ENCODE measurements around the gene AGER.

The AGER gene

DNA sequence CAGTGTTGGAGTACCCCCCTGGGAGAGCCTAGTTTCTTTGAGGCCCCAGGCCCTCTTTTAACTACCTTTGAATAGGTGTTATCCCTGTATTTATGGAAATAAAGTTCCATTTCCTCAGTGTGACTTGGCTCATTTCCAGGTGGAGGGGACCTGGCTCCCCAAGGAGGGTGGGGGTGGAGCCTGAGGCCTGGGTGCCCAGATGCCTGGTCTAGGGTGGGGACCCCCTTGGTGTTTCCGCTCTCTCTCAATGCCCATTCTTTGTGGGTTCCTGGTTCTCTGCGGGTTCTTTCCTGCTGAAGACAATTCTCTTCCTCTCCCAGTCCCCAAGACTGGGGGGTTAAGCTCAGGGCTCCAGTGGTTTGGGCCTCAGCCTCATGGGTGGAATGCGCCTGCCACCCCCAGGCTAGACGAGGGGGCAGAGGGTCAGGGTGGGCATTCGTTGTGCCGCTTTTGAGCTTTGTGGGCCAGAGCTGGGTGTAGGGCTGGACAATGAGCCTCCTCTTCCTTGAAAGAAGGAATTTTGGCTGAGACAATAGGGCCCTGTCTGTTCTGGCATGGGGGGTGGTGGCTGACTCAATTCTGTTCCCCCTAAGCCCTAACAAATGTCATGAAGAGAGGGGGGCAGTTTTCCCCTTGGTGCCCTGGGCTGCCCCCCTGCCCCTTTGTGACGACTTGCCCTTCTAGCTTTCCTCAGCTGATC is 20.3 kb downstream of the AGER start:
- ChIA-PET POLR2A (interaction anchor here (3.1 kb wide), 1 partner anchor 13 kb away, joined by 19 read pairs; the partner anchor contains the start of gene AGPAT1), CTCF (no interaction called here)
- no peak for TF ChIP-seq BHLHE40 (IDR thresholded peaks at IDR 0.05; ENCODE audit: borderline replicate concordance)
- no peak for TF ChIP-seq LEF1 (IDR thresholded peaks at IDR 0.05; ENCODE audit: borderline replicate concordance)
- TF ChIP-seq FOXA1 (IDR thresholded peaks at IDR 0.05), result no peak
- TF ChIP-seq L3MBTL2 (conservative IDR thresholded peaks at IDR 0.05), result no peak
- no peak for TF ChIP-seq FOXM1 (IDR thresholded peaks at IDR 0.05; ENCODE audit: borderline replicate concordance)
- TF ChIP-seq NFRKB (IDR thresholded peaks at IDR 0.05), result no peak
- TF ChIP-seq ZNF384 (IDR thresholded peaks at IDR 0.05), result no peak
- no peak for TF ChIP-seq SP1 (IDR thresholded peaks at IDR 0.05)
- TF ChIP-seq SUZ12 (IDR thresholded peaks at IDR 0.05), result no peak
- no peak for TF ChIP-seq CTBP1 (IDR thresholded peaks at IDR 0.05; ENCODE audit: borderline replicate concordance)
- TF ChIP-seq TARDBP (IDR thresholded peaks at IDR 0.05), result no peak
- no peak for TF ChIP-seq ELF4 (IDR thresholded peaks at IDR 0.05)
- no peak for TF ChIP-seq HDGF (IDR thresholded peaks at IDR 0.05; ENCODE audit: borderline replicate concordance)
- DNase-seq (ENCODE audit: extremely low spot score), result no peak

DNA sequence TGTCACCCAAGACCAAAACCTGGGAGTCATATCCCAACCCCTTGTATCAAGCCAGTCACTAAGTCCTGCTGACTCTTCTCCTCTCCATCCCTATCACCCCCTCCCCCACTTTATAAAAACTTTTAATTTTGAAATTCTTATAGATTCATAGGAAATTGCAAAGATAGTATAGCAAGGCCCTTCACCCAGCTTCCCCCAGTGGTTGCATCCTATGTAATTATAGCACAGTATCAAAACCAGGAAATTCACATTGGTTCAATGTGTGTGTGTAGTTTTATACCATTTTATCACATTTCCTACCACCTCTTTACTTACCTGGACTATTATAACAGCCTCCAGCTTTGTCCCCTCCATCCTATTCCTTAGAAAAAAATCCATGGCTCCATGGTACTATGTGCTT is 26.0 kb downstream of the AGER start:
- no peak for DNase-seq (ENCODE audit: extremely low spot score)
- POLR2A ChIA-PET, result interaction anchor here (1.3 kb wide), 1 partner anchor 19 kb away, joined by 3 read pairs; no protein-coding TSS in a partner anchor
- CTCF ChIA-PET, result no interaction called here
- TF ChIP-seq ELF4 (IDR thresholded peaks at IDR 0.05) (no peak), PKNOX1 (IDR thresholded peaks at IDR 0.05) (no peak), LEF1 (IDR thresholded peaks at IDR 0.05; ENCODE audit: borderline replicate concordance) (no peak), FOXA1 (IDR thresholded peaks at IDR 0.05) (no peak), SP1 (IDR thresholded peaks at IDR 0.05) (no peak), CTBP1 (IDR thresholded peaks at IDR 0.05; ENCODE audit: borderline replicate concordance) (no peak), TARDBP (IDR thresholded peaks at IDR 0.05) (no peak), BHLHE40 (IDR thresholded peaks at IDR 0.05; ENCODE audit: borderline replicate concordance) (no peak), ARNT (IDR thresholded peaks at IDR 0.05) (no peak), NFRKB (IDR thresholded peaks at IDR 0.05) (no peak), HDGF (IDR thresholded peaks at IDR 0.05; ENCODE audit: borderline replicate concordance) (no peak), L3MBTL2 (conservative IDR thresholded peaks at IDR 0.05) (no peak)

GRCh38 chr6:32156891-32157290 is 27.2 kb downstream of the AGER start:
- DNase-seq (ENCODE audit: extremely low spot score), result no peak
- TF ChIP-seq BHLHE40 (IDR thresholded peaks at IDR 0.05; ENCODE audit: borderline replicate concordance) (no peak), FOXA1 (IDR thresholded peaks at IDR 0.05) (no peak), PKNOX1 (IDR thresholded peaks at IDR 0.05) (no peak), FOXM1 (IDR thresholded peaks at IDR 0.05; ENCODE audit: borderline replicate concordance) (no peak), FOXK2 (IDR thresholded peaks at IDR 0.05) (no peak), NFRKB (IDR thresholded peaks at IDR 0.05) (no peak), CTBP1 (IDR thresholded peaks at IDR 0.05; ENCODE audit: borderline replicate concordance) (no peak), TARDBP (IDR thresholded peaks at IDR 0.05) (no peak)
- POLR2A ChIA-PET, result no interaction called here
- CTCF ChIA-PET, result no interaction called here

- no peak for TF ChIP-seq ARNT (IDR thresholded peaks at IDR 0.05)
- peak; percentile 55 for TF ChIP-seq L3MBTL2 (conservative IDR thresholded peaks at IDR 0.05)
- CTCF ChIA-PET, result interaction anchor here (0.6 kb wide), 1 partner anchor 8 kb away, joined by 3 read pairs; no protein-coding TSS in a partner anchor
- POLR2A ChIA-PET, result interaction anchor here (0.7 to 1.2 kb wide), 5 partner anchors 22 to 348 kb away, joined by 3 to 7 read pairs (median 3); partner anchors contain the start of genes AGPAT1, ATF6B and LSM2
- peak; percentile 72 for DNase-seq (ENCODE audit: extremely low spot score)
Observed at GRCh38 chr6:32154514-32155161, 29.4 kb downstream of the AGER start.

DNA sequence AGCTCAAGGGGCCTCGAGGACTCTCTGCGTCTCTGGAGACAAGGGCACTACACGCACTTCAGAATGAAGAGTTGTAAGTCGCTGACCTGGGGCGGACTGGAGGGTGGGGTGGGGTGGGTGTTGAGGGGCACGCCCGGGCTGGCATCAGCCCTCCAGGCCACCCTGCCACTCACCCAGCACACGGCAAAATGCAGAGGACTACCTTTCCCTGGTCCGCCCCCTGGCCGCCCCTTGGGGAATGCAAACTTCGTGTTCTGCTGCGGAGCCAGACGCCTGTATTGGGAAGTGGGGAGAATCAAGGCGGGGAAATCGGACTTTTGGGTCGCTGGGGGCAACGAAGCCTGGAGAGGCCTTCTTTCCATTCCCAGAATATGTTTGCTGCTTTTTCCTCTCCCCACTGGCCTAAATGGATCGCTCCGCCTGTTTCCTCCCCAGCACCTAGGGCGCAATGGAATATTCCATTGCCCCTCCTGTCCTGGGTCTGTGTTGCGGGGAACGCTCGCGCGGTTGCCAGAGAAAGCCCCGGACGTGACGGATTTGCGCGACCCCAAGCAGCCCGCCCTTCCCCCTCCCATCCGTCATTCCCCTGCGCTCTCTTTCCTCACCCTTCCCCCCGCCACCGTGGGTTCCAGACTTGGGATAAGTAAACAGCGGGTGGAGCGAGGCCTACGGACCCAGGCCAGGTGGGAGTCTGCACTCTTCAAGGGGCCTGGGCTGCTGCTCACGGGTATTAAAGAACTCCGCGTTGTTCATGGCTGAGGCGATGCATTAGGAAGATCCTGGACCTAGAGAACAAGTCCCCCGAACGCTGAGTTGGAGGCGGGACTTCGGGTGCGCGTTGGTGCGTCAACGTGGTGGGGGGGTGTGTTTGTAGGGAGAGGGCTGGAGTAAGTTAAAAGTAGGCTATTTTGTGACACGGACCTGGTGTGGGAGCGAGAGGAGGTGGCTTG is 30.2 kb downstream of the AGER start, which contains the start of gene PPT2:
PPT2 (plus strand) TSS at position 578 of the 950 bp plus-strand sequence. CDS start 454 bp downstream, outside the sequence.
- ChIA-PET POLR2A (interaction anchor here (0.7 to 2.2 kb wide), 11 partner anchors 18 to 347 kb away, joined by 3 to 57 read pairs (median 4); partner anchors contain the start of genes AGPAT1, ATF6B, FKBPL and LSM2), CTCF (no interaction called here)
- no peak for TF ChIP-seq FOXA1 (IDR thresholded peaks at IDR 0.05)
- TF ChIP-seq PKNOX1 (IDR thresholded peaks at IDR 0.05), result peak; percentile 55
- TF ChIP-seq SP1 (IDR thresholded peaks at IDR 0.05), result no peak
- TF ChIP-seq FOXK2 (IDR thresholded peaks at IDR 0.05), result peak; percentile 86
- TF ChIP-seq ELF4 (IDR thresholded peaks at IDR 0.05), result no peak
- no peak for TF ChIP-seq NFRKB (IDR thresholded peaks at IDR 0.05)
- TF ChIP-seq LEF1 (IDR thresholded peaks at IDR 0.05; ENCODE audit: borderline replicate concordance), result no peak
- TF ChIP-seq L3MBTL2 (conservative IDR thresholded peaks at IDR 0.05), result no peak
- peak; percentile 41; the same call in 1 of the 2 replicates for TF ChIP-seq ARNT (IDR thresholded peaks at IDR 0.05)
- TF ChIP-seq BHLHE40 (IDR thresholded peaks at IDR 0.05; ENCODE audit: borderline replicate concordance), result peak; percentile 59; the same call in 1 of the 2 replicates
- no peak for TF ChIP-seq CTBP1 (IDR thresholded peaks at IDR 0.05; ENCODE audit: borderline replicate concordance)
- TF ChIP-seq HDGF (IDR thresholded peaks at IDR 0.05; ENCODE audit: borderline replicate concordance), result no peak
- no peak for TF ChIP-seq FOXM1 (IDR thresholded peaks at IDR 0.05; ENCODE audit: borderline replicate concordance)
- peak; percentile 90 for DNase-seq (ENCODE audit: extremely low spot score)
